ENCODE data around the gene GLI2.

DNA sequence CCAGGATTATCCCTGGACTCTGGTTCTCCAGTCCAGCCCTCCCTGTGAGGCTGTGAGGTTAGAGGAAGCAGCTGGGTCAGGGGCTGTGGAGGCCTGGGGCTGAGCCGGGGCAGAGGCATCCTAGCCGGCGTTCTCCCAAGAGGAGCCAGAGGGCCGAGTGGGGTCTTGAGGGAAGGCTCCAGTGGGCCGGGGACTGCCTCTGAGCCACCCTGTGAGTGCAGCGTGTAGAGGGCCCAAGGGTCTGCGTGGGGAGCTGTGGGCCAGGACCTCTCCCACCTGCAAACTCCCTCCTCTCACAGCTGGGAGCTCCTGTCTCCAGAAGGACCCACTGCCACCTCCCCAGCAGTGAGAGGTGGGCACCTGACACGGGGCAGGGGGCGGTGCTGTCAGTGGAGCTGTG, 41.0 kb downstream of the GLI2 start:
- TF ChIP-seq TARDBP (IDR thresholded peaks at IDR 0.05) = no peak
- no peak for TF ChIP-seq SP1 (IDR thresholded peaks at IDR 0.05)
- TF ChIP-seq SUZ12 (IDR thresholded peaks at IDR 0.05) = no peak
- no peak for TF ChIP-seq FOXK2 (IDR thresholded peaks at IDR 0.05)
- no peak for TF ChIP-seq LEF1 (IDR thresholded peaks at IDR 0.05; ENCODE audit: borderline replicate concordance)
- no peak for TF ChIP-seq ELF4 (IDR thresholded peaks at IDR 0.05)
- TF ChIP-seq NFRKB (IDR thresholded peaks at IDR 0.05) = no peak
- no peak for TF ChIP-seq FOXM1 (IDR thresholded peaks at IDR 0.05; ENCODE audit: borderline replicate concordance)
- TF ChIP-seq HDGF (IDR thresholded peaks at IDR 0.05; ENCODE audit: borderline replicate concordance) = no peak
- no peak for TF ChIP-seq FOXA1 (IDR thresholded peaks at IDR 0.05)
